Common myeloid progenitor, CD34-positive (primary cell): ENCODE measurements around the gene CLIP1.
"Not testable (repeated sequence)": the region's sequence is repeated elsewhere in the genome, so short reads cannot be mapped to it uniquely, and the experiment has no call there.

Experiments
- CTCF ChIA-PET: fragments of 350-600 bp; sonication (Branson Sonifier 250); formaldehyde crosslinking; loops from one replicate; lab custom pipeline; 2021; ENCODE audit warnings: antibody characterized with exemption; lab: Charles Lee
- POLR2A ChIA-PET: fragments of 350-600 bp; sonication (Branson Sonifier 250); formaldehyde crosslinking; loops from one replicate; lab custom pipeline; 2021; ENCODE audit warnings: antibody characterized with exemption; lab: Charles Lee
- DNase-seq, 3 donors: peaks; one replicate each; pipeline versions ENCODE4 v3.0.0 to v3.0.0-alpha.2; 2013
- H3K27ac ChIP-seq, 2 experiments: 1 replicate in 1 of 2; 2 replicates in 1 of 2; pipeline ENCODE4 v1.7.0; 2013; ENCODE audit warnings: inconsistent platforms in 2 of 2, low read length in 2 of 2, mild to moderate bottlenecking in 2 of 2, low read depth in 1 of 2, moderate library complexity in 1 of 2; ENCODE audit not compliant: severe bottlenecking in 2 of 2, insufficient read depth in 1 of 2, poor library complexity in 1 of 2
- H3K27me3 ChIP-seq, 5 experiments: replicated peaks in 2 of 5; 1 replicate in 3 of 5; 2 replicates in 2 of 5; pipeline versions ENCODE4 v1.6.1 to v1.7.0; 2013; ENCODE audit warnings: low read length in 4 of 5, mild to moderate bottlenecking in 2 of 5, moderate library complexity in 2 of 5, inconsistent platforms in 1 of 5; ENCODE audit not compliant: insufficient read depth in 5 of 5, control insufficient read depth in 4 of 5
- H3K36me3 ChIP-seq, 4 experiments: 1 replicate in 2 of 4; 2 replicates in 2 of 4; pipeline versions ENCODE4 v1.6.1 to v1.7.0; 2013; ENCODE audit warnings: low read length in 3 of 4, control low read depth in 1 of 4, mild to moderate bottlenecking in 1 of 4; ENCODE audit not compliant: control insufficient read depth in 4 of 4, insufficient read depth in 4 of 4
- H3K4me1 ChIP-seq, 4 experiments: 1 replicate in 3 of 4; 2 replicates in 1 of 4; pipeline versions ENCODE4 v1.6.1 to v1.7.1; 2013; ENCODE audit warnings: low read length in 3 of 4, mild to moderate bottlenecking in 3 of 4, control low read depth in 1 of 4, inconsistent platforms in 1 of 4, moderate library complexity in 1 of 4; ENCODE audit not compliant: control insufficient read depth in 4 of 4, insufficient read depth in 4 of 4; ENCODE audit errors: control extremely low read depth in 1 of 4
- H3K4me3 ChIP-seq, 7 experiments: 1 replicate in 4 of 7; 2 replicates in 3 of 7; pipeline versions ENCODE4 v1.5.1 to v1.7.0; 2013; ENCODE audit warnings: mild to moderate bottlenecking in 7 of 7, low read length in 6 of 7, moderate library complexity in 6 of 7, inconsistent platforms in 2 of 7, low read depth in 2 of 7, control low read depth in 1 of 7; ENCODE audit not compliant: insufficient read depth in 4 of 7, control insufficient read depth in 1 of 7; ENCODE audit errors: extremely low read depth in 1 of 7
- H3K9me3 ChIP-seq, 5 experiments: 1 replicate in 4 of 5; 2 replicates in 1 of 5; pipeline versions ENCODE4 v1.6.1 to v1.7.1; 2013; ENCODE audit warnings: low read length in 4 of 5, mild to moderate bottlenecking in 2 of 5, inconsistent platforms in 1 of 5, low read depth in 1 of 5, moderate library complexity in 1 of 5; ENCODE audit not compliant: control insufficient read depth in 4 of 5, insufficient read depth in 2 of 5; ENCODE audit errors: control extremely low read depth in 1 of 5
- WGBS: methylation state at CpG from one replicate; pipeline ENCODE4 v1.1.5; 2013; ENCODE audit not compliant: insufficient coverage; 5-methylcytosine and 5-hydroxymethylcytosine counted together

Gene CLIP1

GRCh38 chr12:122399592-122400373, 22.7 kb downstream of the CLIP1 start:
- H3K4me1 ChIP-seq: peaks cover 7 to 32% (median 25%) of the 10 kb centered on the region in 4 experiments
- CTCF ChIA-PET: interaction anchor here (0.7 to 11.1 kb wide), 29 partner anchors 9 to 101 kb away, joined by 3 to 158 read pairs (median 5); partner anchors contain the start of gene CLIP1
- peak; percentile 78 to 88 (median 86) for DNase-seq
- 4% methylated on average over 9 of the region's 14 CpGs for WGBS
- H3K9me3 ChIP-seq: no peaks in the 10 kb centered on the region
- POLR2A ChIA-PET: interaction anchor here (0.6 to 1.2 kb wide), 7 partner anchors 20 to 124 kb away, joined by 3 to 8 read pairs (median 3); no protein-coding TSS in a partner anchor
- H3K4me3 ChIP-seq: peak overlapping the region in 6 of 7 experiments; percentile 14 to 60 (median 44)
- peaks cover 0 to 10% (median 0%) of the 10 kb centered on the region in 4 experiments for H3K36me3 ChIP-seq
- H3K27me3 ChIP-seq: no peaks in the 10 kb centered on the region
- H3K27ac ChIP-seq: peak overlapping the region; percentile 47 to 86

DNA sequence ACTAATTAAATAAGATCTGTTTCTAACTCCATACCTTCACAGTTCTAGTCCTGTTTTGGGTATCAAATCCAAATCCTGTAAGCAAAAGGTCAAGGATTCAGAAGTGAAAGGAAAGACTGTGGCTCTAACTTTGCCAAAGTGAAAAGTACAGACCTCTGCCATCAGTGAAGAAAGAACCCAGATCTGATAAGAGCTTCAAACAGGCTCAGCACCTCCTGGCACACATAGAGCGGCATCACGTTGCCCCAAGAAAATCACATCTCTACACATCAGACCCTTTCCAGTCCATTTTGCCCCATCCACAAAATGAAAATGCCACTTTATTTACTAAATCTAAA, 23.2 kb downstream of the CLIP1 start:
- Histone ChIP-seq H3K27ac (peak overlapping the region; percentile 9 to 86), H3K4me3 (peak overlapping the region in 3 of 7 experiments; percentile 14 to 53 (median 46)), H3K36me3 (peaks cover 0 to 10% (median 0%) of the 10 kb centered on the region in 4 experiments), H3K4me1 (peaks cover 7 to 32% (median 25%) of the 10 kb centered on the region in 4 experiments), H3K9me3 (no peaks in the 10 kb centered on the region), H3K27me3 (no peaks in the 10 kb centered on the region)
- CTCF ChIA-PET: interaction anchor here (0.8 to 11.1 kb wide), 25 partner anchors 9 to 102 kb away, joined by 3 to 158 read pairs (median 5); partner anchors contain the start of gene CLIP1
- 8% methylated on average over 2 of the region's 2 CpGs for WGBS
- no peak for DNase-seq
- POLR2A ChIA-PET: interaction anchor here (0.6 to 1.2 kb wide), 2 partner anchors 72 to 123 kb away, joined by 3 to 7 read pairs; no protein-coding TSS in a partner anchor

GRCh38 chr12:122397981-122398380, 24.5 kb downstream of the CLIP1 start:
- H3K9me3 ChIP-seq, H3K27ac ChIP-seq, POLR2A ChIA-PET, H3K27me3 ChIP-seq, H3K36me3 ChIP-seq, DNase-seq, H3K4me3 ChIP-seq: not testable (repeated sequence)
- peaks cover 3 to 31% (median 25%) of the 10 kb centered on the region in 4 experiments for H3K4me1 ChIP-seq
- CTCF ChIA-PET: interaction anchor here (1.5 to 11.1 kb wide), 3 partner anchors 18 to 75 kb away, joined by 5 to 158 read pairs (median 33); no protein-coding TSS in a partner anchor
- WGBS: 100% methylated on average over 1 of the region's 6 CpGs

- ChIA-PET CTCF (interaction anchor here (11.1 kb wide), 1 partner anchor 77 kb away, joined by 158 read pairs; no protein-coding TSS in a partner anchor), POLR2A (interaction anchor here (0.5 kb wide), 1 partner anchor 589 kb away, joined by 3 read pairs; no protein-coding TSS in a partner anchor)
- no peaks in the 10 kb centered on the region for H3K27me3 ChIP-seq
- 94% methylated on average over 3 of the region's 3 CpGs for WGBS
- no peak overlapping the region for H3K4me3 ChIP-seq
- DNase-seq: no peak
- H3K9me3 ChIP-seq: no peaks in the 10 kb centered on the region
- peaks cover 0 to 4% (median under 1%) of the 10 kb centered on the region in 4 experiments for H3K36me3 ChIP-seq
- H3K27ac ChIP-seq: no peak overlapping the region
- peaks cover under 1 to 21% (median 15%) of the 10 kb centered on the region in 4 experiments for H3K4me1 ChIP-seq
These were observed 27.1 kb downstream of the CLIP1 start for GRCh38 chr12:122395319-122395718.

GRCh38 chr12:122394626-122395194, 27.8 kb downstream of the CLIP1 start:
- POLR2A ChIA-PET: no interaction called here
- Histone ChIP-seq H3K36me3 (peaks cover 0 to 4% (median under 1%) of the 10 kb centered on the region in 4 experiments), H3K4me3 (no peak overlapping the region), H3K4me1 (peaks cover 0 to 15% (median 9%) of the 10 kb centered on the region in 4 experiments), H3K27me3 (no peaks in the 10 kb centered on the region), H3K9me3 (no peaks in the 10 kb centered on the region), H3K27ac (no peak overlapping the region)
- DNase-seq: no peak
- WGBS: 94% methylated on average over 11 of the region's 15 CpGs
- CTCF ChIA-PET: interaction anchor here (11.1 kb wide), 1 partner anchor 78 kb away, joined by 158 read pairs; no protein-coding TSS in a partner anchor

DNA sequence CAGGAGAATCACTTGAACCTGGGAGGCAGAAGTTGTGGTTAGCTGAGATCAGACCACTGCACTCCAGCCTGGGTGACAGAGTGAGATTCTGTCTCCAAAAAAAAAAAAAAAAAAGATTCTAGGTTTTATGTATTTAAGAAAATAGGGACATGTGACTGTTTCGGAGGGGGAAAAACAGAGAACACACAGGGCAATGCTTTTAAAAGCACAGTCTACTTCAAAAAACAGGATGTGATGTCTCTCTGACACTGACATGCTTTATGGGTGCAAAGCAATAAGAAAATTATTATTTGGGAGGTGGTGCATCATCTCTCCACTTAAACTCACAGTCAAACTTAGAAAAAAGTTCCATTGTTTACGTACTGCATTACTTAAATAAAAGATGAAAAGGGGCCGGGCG, 28.7 kb downstream of the CLIP1 start:
- peak in 2 of 3 donors; percentile 52 to 66 for DNase-seq
- ChIA-PET CTCF (interaction anchor here (11.1 kb wide), 1 partner anchor 79 kb away, joined by 158 read pairs; no protein-coding TSS in a partner anchor), POLR2A (no interaction called here)
- Histone ChIP-seq H3K27me3 (no peaks in the 10 kb centered on the region), H3K27ac (no peak overlapping the region), H3K4me3 (no peak overlapping the region), H3K4me1 (peaks cover 0 to 8% (median 4%) of the 10 kb centered on the region in 4 experiments), H3K9me3 (no peaks in the 10 kb centered on the region), H3K36me3 (peaks cover 0 to 6% (median under 1%) of the 10 kb centered on the region in 4 experiments)
- WGBS: 75% methylated on average over 4 of the region's 4 CpGs
